IMR-90 (cell line): ENCODE results near the gene SSBP3. TPM values are rescaled to one million over a fixed set of nuclear protein-coding genes. Genes with fewer than 3 reads are reported as not detected.

Source experiments
- ATAC-seq: fragments of 200-7000 bp; cut with Tn5 transposase; 2 replicates; pipeline ENCODE4 v1.9.1; 2020; ENCODE audit warnings: low read depth, mild to moderate bottlenecking, moderate library complexity
- BruUV-seq: library from RNA; stranded (reverse); fragments of 400-500 nt; replicated peaks from 2 replicates; lab custom pipeline; 2021; lab: Mats Ljungman, UMichigan
- CTCF ChIA-PET: fragments of 300-600 bp; formaldehyde crosslinking; extraction: SDS; loops from one replicate; lab custom pipeline; 2021; ENCODE audit warnings: antibody characterized with exemption; lab: Yijun Ruan, JAX
- POLR2A ChIA-PET: fragments of 300-600 bp; sonication (Branson Sonifier 250); formaldehyde crosslinking; loops from one replicate; lab custom pipeline; 2022; ENCODE audit warnings: antibody characterized with exemption; ENCODE audit not compliant: unreplicated experiment; lab: Charles Lee
- DNase-seq: peaks from one replicate; pipeline ENCODE4 v3.0.0; 2013
- H2AFZ ChIP-seq: replicated peaks from 2 replicates; pipeline ENCODE3; 2013; ENCODE audit warnings: low read length, mild to moderate bottlenecking; ENCODE audit not compliant: poor library complexity
- H2AK5ac ChIP-seq: 2 replicates; pipeline ENCODE4 v1.6.1; 2013; ENCODE audit warnings: low read depth, low read length, inconsistent platforms
- H2AK9ac ChIP-seq: replicated peaks from 2 replicates; pipeline ENCODE3; 2013; ENCODE audit warnings: mild to moderate bottlenecking, low read depth, low read length, moderate library complexity; ENCODE audit not compliant: poor library complexity
- H2BK120ac ChIP-seq: 2 replicates; pipeline ENCODE4 v1.6.1; 2013; ENCODE audit warnings: low read depth, low read length, inconsistent platforms
- H2BK15ac ChIP-seq: 3 replicates; pipeline ENCODE4 v1.6.1; 2013; ENCODE audit warnings: low read depth, low read length, inconsistent platforms
- H2BK20ac ChIP-seq: 2 replicates; pipeline ENCODE4 v1.6.1; 2013; ENCODE audit warnings: low read depth, mild to moderate bottlenecking, inconsistent platforms, low read length, moderate library complexity
- H2BK5ac ChIP-seq: 2 replicates; pipeline ENCODE4 v1.6.1; 2013; ENCODE audit warnings: mild to moderate bottlenecking, low read depth, low read length, inconsistent platforms; ENCODE audit not compliant: poor library complexity, severe bottlenecking
- H3K14ac ChIP-seq: replicated peaks from 2 replicates; pipeline ENCODE4 v1.6.1; 2013; ENCODE audit warnings: low read depth, low read length, inconsistent platforms
- H3K18ac ChIP-seq: 2 replicates; pipeline ENCODE4 v1.6.1; 2013; ENCODE audit warnings: low read depth, low read length, control low read depth
- H3K23ac ChIP-seq: 2 replicates; pipeline ENCODE4 v1.6.1; 2013; ENCODE audit warnings: low read depth, low read length, inconsistent platforms
- H3K27ac ChIP-seq: 2 replicates; pipeline ENCODE4 v1.5.1; 2013; ENCODE audit warnings: mild to moderate bottlenecking, control low read depth, low read length; ENCODE audit not compliant: insufficient read depth
- H3K27me3 ChIP-seq: 2 replicates; pipeline ENCODE4 v1.6.1; 2013; ENCODE audit warnings: low read length; ENCODE audit not compliant: control insufficient read depth, insufficient read depth
- H3K36me3 ChIP-seq: 2 replicates; pipeline ENCODE4 v1.6.1; 2013; ENCODE audit warnings: low read length, mixed read lengths; ENCODE audit not compliant: control insufficient read depth, insufficient read depth
- H3K4ac ChIP-seq: 2 replicates; pipeline ENCODE4 v1.6.1; 2013; ENCODE audit warnings: low read depth, low read length, inconsistent platforms
- H3K4me1 ChIP-seq: 2 replicates; pipeline ENCODE4 v1.6.1; 2013; ENCODE audit warnings: low read length, mixed read lengths; ENCODE audit not compliant: control insufficient read depth, insufficient read depth
- H3K4me2 ChIP-seq: 2 replicates; pipeline ENCODE4 v1.6.1; 2013; ENCODE audit warnings: low read depth, mild to moderate bottlenecking, control low read depth, low read length, moderate library complexity
- H3K4me3 ChIP-seq: 2 replicates; pipeline ENCODE4 v1.5.1; 2013; ENCODE audit warnings: low read depth, mild to moderate bottlenecking, control low read depth, low read length, moderate library complexity; ENCODE audit not compliant: insufficient read depth
- H3K56ac ChIP-seq: 2 replicates; pipeline ENCODE4 v1.6.1; 2013; ENCODE audit warnings: low read length, inconsistent platforms; ENCODE audit not compliant: insufficient read depth; ENCODE audit errors: extremely low read depth
- H3K79me1 ChIP-seq, 2 experiments: 2 replicates each; pipeline ENCODE4 v1.6.1; 2013; ENCODE audit warnings: low read length in 2 of 2, inconsistent platforms in 1 of 2, low read depth in 1 of 2
- H3K9ac ChIP-seq: 2 replicates; pipeline ENCODE4 v1.6.1; 2013; ENCODE audit warnings: low read depth, low read length, control low read depth
- H3K9me1 ChIP-seq: 2 replicates; pipeline ENCODE4 v1.6.1; 2013; ENCODE audit warnings: low read length, inconsistent platforms; ENCODE audit not compliant: insufficient read depth
- H3K9me3 ChIP-seq: 2 replicates; pipeline ENCODE4 v1.6.1; 2013; ENCODE audit warnings: low read length; ENCODE audit not compliant: control insufficient read depth, insufficient read depth
- H4K20me1 ChIP-seq: 2 replicates; pipeline ENCODE4 v1.6.1; 2013; ENCODE audit warnings: low read length, inconsistent platforms; ENCODE audit not compliant: insufficient read depth
- H4K5ac ChIP-seq: 2 replicates; pipeline ENCODE4 v1.6.1; 2013; ENCODE audit warnings: mild to moderate bottlenecking, low read depth, low read length, control low read depth
- H4K8ac ChIP-seq, 2 experiments: 2 replicates each; pipeline ENCODE4 v1.6.1; 2013; ENCODE audit warnings: low read depth in 2 of 2, low read length in 2 of 2, control low read depth in 1 of 2, inconsistent platforms in 1 of 2
- H4K91ac ChIP-seq: 2 replicates; pipeline ENCODE4 v1.6.1; 2013; ENCODE audit warnings: low read depth, low read length, inconsistent platforms; ENCODE audit not compliant: insufficient read depth
- BHLHE40 ChIP-seq: fragments of 150-350 bp; IDR thresholded peaks from 2 replicates; pipeline ENCODE4 v1.6.1; 2016; ENCODE audit warnings: mild to moderate bottlenecking, low read depth, low read length
- CEBPB ChIP-seq: IDR thresholded peaks from 2 replicates; pipeline ENCODE4 v1.6.1; 2012; ENCODE audit warnings: low read depth, low read length, improper control_type of control experiment
- CHD1 ChIP-seq: IDR thresholded peaks from 2 replicates; pipeline ENCODE4 v1.6.1; 2012; ENCODE audit warnings: low read depth, low read length, improper control_type of control experiment
- CTCF ChIP-seq: conservative IDR thresholded peaks from 2 replicates; pipeline ENCODE4 v1.5.1; 2012; ENCODE audit warnings: mild to moderate bottlenecking, low read depth, low read length, improper control_type of control experiment
- ELK1 ChIP-seq: fragments of 150-350 bp; IDR thresholded peaks from 2 replicates; pipeline ENCODE4 v1.6.1; 2016; ENCODE audit warnings: low read depth, mild to moderate bottlenecking, low read length, moderate library complexity, borderline replicate concordance
- FOS ChIP-seq: fragments of 150-350 bp; IDR thresholded peaks from 2 replicates; pipeline ENCODE4 v1.6.1; 2016; ENCODE audit warnings: low read depth, low read length
- MAFK ChIP-seq: IDR thresholded peaks from 2 replicates; pipeline ENCODE4 v1.6.1; 2012; ENCODE audit warnings: low read depth, low read length, improper control_type of control experiment
- MAZ ChIP-seq: IDR thresholded peaks from 2 replicates; pipeline ENCODE4 v1.6.1; 2012; ENCODE audit warnings: low read depth, mild to moderate bottlenecking, low read length, improper control_type of control experiment, moderate library complexity, borderline replicate concordance
- NFE2L2 ChIP-seq: fragments of 150-350 bp; IDR thresholded peaks from 2 replicates; pipeline ENCODE4 v1.6.1; 2016; ENCODE audit warnings: low read depth, mild to moderate bottlenecking, low read length
- POLR2A ChIP-seq: IDR thresholded peaks from 2 replicates; pipeline ENCODE4 v1.6.1; 2012; ENCODE audit warnings: mild to moderate bottlenecking, low read depth, low read length
- RAD21 ChIP-seq: IDR thresholded peaks from 2 replicates; pipeline ENCODE4 v1.6.1; 2012; ENCODE audit warnings: low read length, improper control_type of control experiment
- RCOR1 ChIP-seq: IDR thresholded peaks from 2 replicates; pipeline ENCODE4 v1.6.1; 2012; ENCODE audit warnings: mild to moderate bottlenecking, low read length, improper control_type of control experiment; ENCODE audit not compliant: insufficient replicate concordance
- RFX5 ChIP-seq: IDR thresholded peaks from 2 replicates; pipeline ENCODE4 v1.8.0; 2012; ENCODE audit warnings: low read depth, mild to moderate bottlenecking, low read length, moderate library complexity
- SMC3 ChIP-seq: fragments of 150-350 bp; IDR thresholded peaks from 2 replicates; pipeline ENCODE4 v1.6.1; 2016; ENCODE audit warnings: low read depth, mild to moderate bottlenecking, antibody characterized with exemption, low read length, moderate library complexity
- WGBS, 2 experiments: methylation state at CpG; one replicate each; pipeline versions ENCODE4 v1.1.5 to v1.1.7; 2013; ENCODE audit warnings: missing lambda C conversion rate in 2 of 2; ENCODE audit not compliant: insufficient read length in 1 of 2; ENCODE audit errors: extremely low coverage in 2 of 2; 5-methylcytosine and 5-hydroxymethylcytosine counted together
- dilution Hi-C: fragments of 300-500 bp; cut with HindIII; formaldehyde crosslinking; loops from one replicate; pipeline ENCODE4 v1.14.3; 2018; ENCODE audit warnings: low sequenced_read_pairs; ENCODE audit not compliant: unreplicated experiment
- in situ Hi-C: fragments of 300-500 bp; cut with MboI; formaldehyde crosslinking; loops from 3 replicates; pipeline ENCODE4 v1.14.3; 2019; ENCODE audit warnings: low sequenced_read_pairs, inconsistent platforms, mixed read lengths
- intact Hi-C: fragments of 100-400 bp; cut with micrococcal nuclease; formaldehyde crosslinking; loops from 2 replicates; pipeline ENCODE4 v1.10.0; 2022
- polyA plus RNA-seq, 3 experiments: library from polyadenylated mRNA; depleted of rRNA; stranded (reverse); fragments of >200 nt; gene quantifications; 2 replicates each; pipeline ENCODE4 v1.2.3, GENCODE V29; 2012; ENCODE audit warnings: low replicate concordance in 1 of 3
- total RNA-seq: library from RNA; depleted of rRNA; stranded (reverse); fragments of >200 nt; gene quantifications from 2 replicates; pipeline ENCODE4 v1.2.3, GENCODE V29; 2012

Gene SSBP3
- total and polyA plus RNA-seq, 2 of the 4 experiments (the other 2 are of a cell fraction): 10.9 to 39.6 TPM

- H3K36me3 ChIP-seq: peaks cover 7% of the 10 kb centered on the region
- CTCF ChIA-PET: no interaction called here
- no peak overlapping the region for H3K56ac ChIP-seq
- no peak overlapping the region for H2AK9ac ChIP-seq
- in situ Hi-C loops: no loop called here
- H3K27ac ChIP-seq: no peak overlapping the region
- no peak overlapping the region for H3K4ac ChIP-seq
- H2AFZ ChIP-seq: no peak overlapping the region
- DNase-seq (no peak), ATAC-seq (no peak)
- 0 out of 2 replicates have a peak overlapping the region, but pooled peaks have one; percentile 6 for H4K91ac ChIP-seq
- H2BK15ac ChIP-seq: peak overlapping the region; percentile 5; the same call in 1 of the 3 replicates
- H3K23ac ChIP-seq: no peak overlapping the region
- H3K9ac ChIP-seq: no peak overlapping the region
- H3K18ac ChIP-seq: no peak overlapping the region
- H3K4me1 ChIP-seq: peaks cover 7% of the 10 kb centered on the region
- H3K14ac ChIP-seq: no peak overlapping the region
- H3K4me2 ChIP-seq: no peak overlapping the region
- peaks cover 47 to 75% of the 10 kb centered on the region in 2 experiments for H3K79me1 ChIP-seq
- H2BK120ac ChIP-seq: no peak overlapping the region
- no TSS peak for BruUV-seq
- no peak overlapping the region for H4K8ac ChIP-seq
- H2BK5ac ChIP-seq: no peak overlapping the region
- intact Hi-C loops: no loop called here
- 72% methylated on average over 12 of the region's 26 CpGs; no CpG with 5 or more reads in 1 of the 2 experiments for WGBS, 2 experiments
- H3K9me3 ChIP-seq: no peaks in the 10 kb centered on the region
- peak overlapping the region; percentile 56; the same call in 1 of the 2 replicates for H2AK5ac ChIP-seq
- H4K20me1 ChIP-seq: peaks cover 4% of the 10 kb centered on the region; the same call in 1 of the 2 replicates
- dilution Hi-C loops: no loop called here
- POLR2A ChIA-PET: no interaction called here
- peaks cover 7% of the 10 kb centered on the region; the same call in 1 of the 2 replicates for H3K9me1 ChIP-seq
- no peaks in the 10 kb centered on the region for H3K27me3 ChIP-seq
- H2BK20ac ChIP-seq: no peak overlapping the region
- no peak overlapping the region for H3K4me3 ChIP-seq
- TF ChIP-seq FOS (no peak), MAFK (no peak), SMC3 (no peak), POLR2A (no peak), ELK1 (no peak), RFX5 (no peak), RCOR1 (no peak), CTCF (no peak), NFE2L2 (no peak), MAZ (no peak), BHLHE40 (no peak), RAD21 (no peak), CHD1 (no peak), CEBPB (no peak)
- H4K5ac ChIP-seq: no peak overlapping the region
These were observed 63.2 kb downstream of the SSBP3 start for GRCh38 chr1:54342742-54343687.
